Natural killer cell (primary cell): ENCODE data around the gene UGT2B10. TPM values are rescaled to one million over a fixed set of nuclear protein-coding genes. Genes with fewer than 3 reads are reported as not detected.
"Not testable (repeated sequence)": the region's sequence is repeated elsewhere in the genome, so short reads cannot be mapped to it uniquely, and the experiment has no call there.

Experiments used
- ATAC-seq, 3 donors: fragments of 150-1000 bp in 2 of 3; fragments of 200-7000 bp in 1 of 3; cut with Tn5 transposase; 1 replicate in 1 of 3; 2 replicates in 2 of 3; pipeline ENCODE4 v1.10.0; 2021; ENCODE audit warnings: mild to moderate bottlenecking in 2 of 3, moderate library complexity in 2 of 3
- DNase-seq, 2 donors: peaks; one replicate each; pipeline versions ENCODE4 v3.0.0 to v3.0.0-alpha.2; 2013 to 2021; ENCODE audit warnings: mixed read lengths in 1 of 2
- H3K27ac ChIP-seq: one replicate; pipeline ENCODE4 v1.5.1; 2013; ENCODE audit warnings: mild to moderate bottlenecking, low read length
- H3K27me3 ChIP-seq: one replicate; pipeline ENCODE4 v1.6.1; 2013; ENCODE audit warnings: low read length; ENCODE audit not compliant: control insufficient read depth, insufficient read depth
- H3K36me3 ChIP-seq: one replicate; pipeline ENCODE4 v1.6.1; 2013; ENCODE audit warnings: low read length; ENCODE audit not compliant: control insufficient read depth, insufficient read depth
- H3K4me1 ChIP-seq: one replicate; pipeline ENCODE4 v1.6.1; 2013; ENCODE audit warnings: low read length; ENCODE audit not compliant: control insufficient read depth, insufficient read depth
- H3K4me3 ChIP-seq: one replicate; pipeline ENCODE4 v1.5.1; 2013; ENCODE audit warnings: low read length
- H3K9me3 ChIP-seq: one replicate; pipeline ENCODE4 v1.6.1; 2013; ENCODE audit warnings: low read length; ENCODE audit not compliant: control insufficient read depth, insufficient read depth
- H3K27ac Mint-ChIP-seq, 2 donors: one replicate each; pipeline ENCODE4 v1.8.0; 2022; ENCODE audit warnings: mild to moderate bottlenecking in 2 of 2, mixed read lengths in 2 of 2, moderate library complexity in 1 of 2
- H3K27me3 Mint-ChIP-seq, 2 donors: one replicate each; pipeline ENCODE4 v1.8.0; 2022; ENCODE audit warnings: low read depth in 2 of 2, mixed read lengths in 2 of 2
- H3K36me3 Mint-ChIP-seq: one replicate; pipeline ENCODE4 v1.8.0; 2022; ENCODE audit warnings: mixed read lengths
- H3K4me1 Mint-ChIP-seq, 2 donors: one replicate each; pipeline ENCODE4 v1.8.0; 2022; ENCODE audit warnings: mixed read lengths in 2 of 2
- H3K4me3 Mint-ChIP-seq: one replicate; pipeline ENCODE4 v1.8.0; 2022; ENCODE audit warnings: mild to moderate bottlenecking, moderate library complexity, mixed read lengths
- H3K9me3 Mint-ChIP-seq, 2 donors: one replicate each; pipeline ENCODE4 v1.8.0; 2022; ENCODE audit warnings: mixed read lengths in 2 of 2
- WGBS: methylation state at CpG from one replicate; pipeline ENCODE4 v1.1.7; 2013; ENCODE audit warnings: missing lambda C conversion rate; ENCODE audit not compliant: insufficient coverage; 5-methylcytosine and 5-hydroxymethylcytosine counted together
- intact Hi-C: fragments of 100-400 bp; cut with micrococcal nuclease; formaldehyde crosslinking; loops from one replicate; pipeline ENCODE4 v1.14.2; 2022
- total RNA-seq, 4 donors: library from RNA; stranded (reverse); fragments of 120-200 nt in 1 of 4; gene quantifications; one replicate each; pipeline versions ENCODE4 v1.2.3 to v1.2.4, GENCODE V29; 2013 to 2022
- TF ChIP-seq, protein P1 (sequence below): fragments of 200-600 bp; IDR thresholded peaks from one replicate; pipeline ENCODE4 v1.8.0; 2022; ENCODE audit warnings: antibody characterized with exemption

UGT2B10 gene
- total RNA-seq = not detected
- not detected for total RNA-seq (2013)

- H3K27ac ChIP-seq, H3K9me3 Mint-ChIP-seq, H3K4me3 Mint-ChIP-seq, DNase-seq, H3K27me3 ChIP-seq, H3K9me3 ChIP-seq, H3K4me1 ChIP-seq, H3K4me3 ChIP-seq, intact Hi-C loops, H3K27ac Mint-ChIP-seq, ATAC-seq, H3K27me3 Mint-ChIP-seq, H3K4me1 Mint-ChIP-seq, H3K36me3 Mint-ChIP-seq, H3K36me3 ChIP-seq: not testable (repeated sequence)
- 89% methylated on average over 1 of the region's 4 CpGs for WGBS
These were observed at the start of gene UGT2B10 for GRCh38 chr4:68815617-68816409. Gene UGT2B10, plus strand, starts transcription at chr4:68815994. Its CDS starts 26 bp downstream, at chr4:68816020.

DNA sequence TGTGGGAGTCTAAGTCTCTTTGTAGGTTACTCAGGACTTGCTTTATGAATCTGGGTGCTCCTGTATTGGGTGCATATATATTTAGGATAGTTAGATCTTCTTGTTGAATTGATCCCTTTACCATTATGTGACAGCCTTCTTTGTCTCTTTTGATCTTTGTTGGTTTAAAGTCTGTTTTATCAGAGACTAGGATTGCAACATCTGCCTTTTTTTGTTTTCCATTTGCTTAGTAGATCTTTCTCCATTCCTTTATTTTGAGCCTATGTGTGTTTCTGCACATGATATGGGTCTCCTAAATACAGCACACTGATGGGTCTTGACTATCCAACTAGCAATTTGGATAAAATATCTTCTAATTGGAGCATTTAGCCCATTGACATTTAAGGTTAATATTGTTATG, 44.0 kb upstream of the UGT2B10 start:
- H3K27me3 ChIP-seq, H3K4me3 ChIP-seq, intact Hi-C loops, H3K27ac Mint-ChIP-seq, H3K36me3 ChIP-seq, H3K4me1 Mint-ChIP-seq, H3K4me3 Mint-ChIP-seq, H3K36me3 Mint-ChIP-seq, H3K9me3 ChIP-seq, H3K27ac ChIP-seq, H3K4me1 ChIP-seq, DNase-seq, ATAC-seq, H3K27me3 Mint-ChIP-seq: not testable (repeated sequence)
- H3K9me3 Mint-ChIP-seq = peaks cover 10 to 14% of the 10 kb centered on the region in 2 donors

GRCh38 chr4:68773699-68774098, 42.1 kb upstream of the UGT2B10 start:
- no peak overlapping the region for H3K27ac ChIP-seq
- H3K36me3 ChIP-seq = no peaks in the 10 kb centered on the region
- peaks cover 14 to 18% of the 10 kb centered on the region in 2 donors for H3K9me3 Mint-ChIP-seq
- no peak overlapping the region for H3K27ac Mint-ChIP-seq
- WGBS = 69% methylated on average over 5 of the region's 5 CpGs
- ATAC-seq = no peak
- H3K4me1 Mint-ChIP-seq = no peaks in the 10 kb centered on the region
- no peaks in the 10 kb centered on the region for H3K27me3 ChIP-seq
- intact Hi-C loops = no loop called here
- TF ChIP-seq, protein P1, sequence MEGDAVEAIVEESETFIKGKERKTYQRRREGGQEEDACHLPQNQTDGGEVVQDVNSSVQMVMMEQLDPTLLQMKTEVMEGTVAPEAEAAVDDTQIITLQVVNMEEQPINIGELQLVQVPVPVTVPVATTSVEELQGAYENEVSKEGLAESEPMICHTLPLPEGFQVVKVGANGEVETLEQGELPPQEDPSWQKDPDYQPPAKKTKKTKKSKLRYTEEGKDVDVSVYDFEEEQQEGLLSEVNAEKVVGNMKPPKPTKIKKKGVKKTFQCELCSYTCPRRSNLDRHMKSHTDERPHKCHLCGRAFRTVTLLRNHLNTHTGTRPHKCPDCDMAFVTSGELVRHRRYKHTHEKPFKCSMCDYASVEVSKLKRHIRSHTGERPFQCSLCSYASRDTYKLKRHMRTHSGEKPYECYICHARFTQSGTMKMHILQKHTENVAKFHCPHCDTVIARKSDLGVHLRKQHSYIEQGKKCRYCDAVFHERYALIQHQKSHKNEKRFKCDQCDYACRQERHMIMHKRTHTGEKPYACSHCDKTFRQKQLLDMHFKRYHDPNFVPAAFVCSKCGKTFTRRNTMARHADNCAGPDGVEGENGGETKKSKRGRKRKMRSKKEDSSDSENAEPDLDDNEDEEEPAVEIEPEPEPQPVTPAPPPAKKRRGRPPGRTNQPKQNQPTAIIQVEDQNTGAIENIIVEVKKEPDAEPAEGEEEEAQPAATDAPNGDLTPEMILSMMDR = no peak
- H3K4me1 ChIP-seq = no peaks in the 10 kb centered on the region
- no peak overlapping the region for H3K4me3 ChIP-seq
- no peak overlapping the region for H3K4me3 Mint-ChIP-seq
- no peaks in the 10 kb centered on the region for H3K27me3 Mint-ChIP-seq
- no peak for DNase-seq
- H3K9me3 ChIP-seq = no peaks in the 10 kb centered on the region
- H3K36me3 Mint-ChIP-seq = no peaks in the 10 kb centered on the region

- Mint-ChIP-seq H3K4me1 (no peaks in the 10 kb centered on the region), H3K36me3 (peaks cover 16% of the 10 kb centered on the region), H3K4me3 (no peak overlapping the region), H3K27ac (no peak overlapping the region), H3K27me3 (no peaks in the 10 kb centered on the region), H3K9me3 (peaks cover 14 to 21% of the 10 kb centered on the region in 2 donors)
- intact Hi-C loops = no loop called here
- H3K27ac ChIP-seq = no peak overlapping the region
- no peaks in the 10 kb centered on the region for H3K9me3 ChIP-seq
- TF ChIP-seq, protein P1 = no peak
- 89% methylated on average over 1 of the region's 1 CpG for WGBS
- DNase-seq (no peak), ATAC-seq (no peak)
- no peaks in the 10 kb centered on the region for H3K36me3 ChIP-seq
- no peak overlapping the region for H3K4me3 ChIP-seq
- no peaks in the 10 kb centered on the region for H3K27me3 ChIP-seq
- no peaks in the 10 kb centered on the region for H3K4me1 ChIP-seq
These were observed 35.6 kb upstream of the UGT2B10 start for GRCh38 chr4:68780232-68780631.
